Suppressor macrophage treated with lipopolysaccharide for 4 hours (primary cell): Measurements from ENCODE around the gene JOSD2.

Experiments used
- DNase-seq: peaks from one replicate; pipeline ENCODE4 v3.0.0-alpha.2; 2020

Gene JOSD2

DNA sequence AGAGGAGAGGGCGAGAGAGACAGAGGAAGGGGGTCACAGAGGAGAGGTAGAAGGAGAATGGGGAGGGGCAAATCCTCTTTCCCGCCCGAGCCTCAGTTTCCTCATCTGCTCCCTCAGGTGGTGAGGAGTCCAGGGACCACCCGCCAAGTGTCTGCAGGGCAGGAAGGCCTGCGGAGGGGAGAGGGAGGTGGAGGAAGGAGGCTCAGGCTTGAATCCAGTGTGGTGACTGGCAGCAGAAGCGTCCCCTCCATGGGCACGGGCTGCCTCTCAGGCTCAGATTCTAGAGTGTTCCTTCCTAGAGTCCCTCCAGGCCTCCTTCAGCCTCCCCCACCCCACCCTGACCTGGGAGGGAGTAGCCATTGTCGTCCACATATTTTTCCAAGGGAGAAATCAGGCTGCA, 17.8 kb downstream of the JOSD2 start:
- DNase-seq = no peak

DNA sequence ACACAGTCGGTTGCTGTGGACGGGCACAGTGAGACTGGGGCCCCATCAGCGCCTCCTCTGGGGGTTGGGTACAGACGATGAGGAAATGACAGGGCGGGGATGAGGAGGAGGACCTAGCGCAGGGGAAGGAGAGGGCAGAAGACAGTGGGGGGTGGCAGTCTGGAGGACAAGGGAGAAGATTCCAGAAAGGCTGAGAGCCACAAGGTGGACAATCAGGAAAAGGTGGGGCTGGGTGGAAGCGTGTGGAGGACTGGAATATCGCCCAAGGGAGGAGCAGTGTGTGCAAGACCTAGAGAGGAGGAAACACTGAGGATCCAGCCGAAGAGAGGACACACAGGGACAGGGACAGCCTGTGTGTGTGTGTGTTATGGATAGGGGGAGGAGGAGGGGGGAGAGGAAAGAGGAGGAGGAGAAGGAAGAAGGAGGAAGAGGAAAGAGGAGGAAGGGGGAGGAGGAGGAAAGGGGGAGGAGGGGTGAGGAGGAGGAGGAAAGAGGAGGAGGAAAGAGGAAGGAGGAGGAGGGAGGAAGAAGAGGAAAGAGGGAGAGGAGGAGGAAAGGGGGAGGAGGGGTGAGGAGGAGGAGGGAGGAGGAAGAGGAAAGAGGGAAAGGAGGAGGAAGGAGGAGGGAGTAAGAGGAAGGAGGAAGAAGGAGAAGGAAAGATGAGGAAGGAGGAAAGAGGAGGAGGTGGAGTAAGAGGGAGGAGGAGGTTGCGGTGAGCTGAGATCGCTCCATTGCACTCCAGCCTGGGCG, 18.5 kb downstream of the JOSD2 start:
- DNase-seq = no peak

- DNase-seq = no peak
These were observed 20.0 kb downstream of the JOSD2 start for GRCh38 chr19:50490991-50491472.

DNA sequence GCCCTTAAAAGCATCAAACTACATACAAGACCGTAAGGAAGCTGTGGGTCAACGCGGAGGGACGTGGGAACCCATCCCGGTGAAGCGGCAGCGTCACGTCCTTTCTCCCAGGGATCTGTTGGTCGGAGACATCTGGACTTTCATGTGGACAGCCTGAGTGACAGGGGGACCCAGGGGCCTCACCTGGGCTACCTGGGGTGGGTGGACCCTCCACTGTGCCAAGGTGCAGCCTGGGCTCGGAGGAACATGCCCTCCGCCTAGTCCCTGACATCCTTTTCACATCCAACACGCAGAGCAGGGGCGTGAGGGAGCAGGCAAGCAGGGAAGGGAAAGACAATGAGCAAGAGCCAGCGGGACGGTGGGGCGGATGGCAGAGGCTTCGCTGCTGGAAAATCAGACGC, 20.6 kb downstream of the JOSD2 start:
- DNase-seq = no peak

GRCh38 chr19:50489461-50490011, 21.5 kb downstream of the JOSD2 start:
- DNase-seq = peak; percentile 8

DNA sequence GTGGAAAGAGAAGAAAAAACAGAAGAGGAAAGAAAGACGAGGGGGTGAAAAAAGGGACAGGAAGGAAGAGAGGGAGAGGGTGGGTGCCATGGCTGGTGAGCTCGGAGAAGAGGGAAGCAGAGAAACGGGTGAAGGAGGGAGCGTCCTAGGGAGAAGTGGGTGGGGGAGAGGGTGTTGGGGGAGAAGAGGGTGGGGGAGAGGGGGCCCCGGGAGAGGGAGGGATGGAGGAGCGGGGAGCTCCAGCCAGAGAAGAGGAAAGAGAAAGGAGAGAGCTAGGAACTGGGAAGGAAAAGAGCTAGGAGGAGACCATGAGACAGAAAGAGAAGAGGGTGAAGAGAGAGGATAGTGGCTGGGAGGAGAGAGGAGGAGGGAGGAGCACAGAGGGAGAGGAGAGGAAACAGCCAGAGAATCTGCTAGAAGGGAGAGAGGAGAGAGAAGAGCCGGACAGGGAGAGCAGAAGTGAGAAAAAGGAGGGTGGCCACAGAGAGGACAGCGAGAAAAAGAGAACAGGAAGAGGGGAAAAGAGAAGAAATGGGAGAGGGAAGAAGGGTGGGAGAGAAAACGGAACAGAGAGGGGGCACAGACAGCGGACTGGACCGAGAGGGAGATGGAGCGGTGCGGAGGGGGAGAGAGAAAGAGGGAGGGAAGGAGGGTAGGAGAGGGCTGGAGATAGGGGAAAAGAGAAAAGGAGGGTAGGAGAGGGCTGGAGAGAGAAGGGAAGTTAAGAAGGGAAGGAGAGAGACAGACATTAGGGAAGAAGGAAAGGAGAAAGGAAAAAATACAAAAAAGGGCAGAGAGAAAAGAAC, 22.4 kb downstream of the JOSD2 start:
- DNase-seq = peak; percentile 21

- DNase-seq = peak; percentile 25
These were observed 24.0 kb downstream of the JOSD2 start for GRCh38 chr19:50486823-50487515.

DNA sequence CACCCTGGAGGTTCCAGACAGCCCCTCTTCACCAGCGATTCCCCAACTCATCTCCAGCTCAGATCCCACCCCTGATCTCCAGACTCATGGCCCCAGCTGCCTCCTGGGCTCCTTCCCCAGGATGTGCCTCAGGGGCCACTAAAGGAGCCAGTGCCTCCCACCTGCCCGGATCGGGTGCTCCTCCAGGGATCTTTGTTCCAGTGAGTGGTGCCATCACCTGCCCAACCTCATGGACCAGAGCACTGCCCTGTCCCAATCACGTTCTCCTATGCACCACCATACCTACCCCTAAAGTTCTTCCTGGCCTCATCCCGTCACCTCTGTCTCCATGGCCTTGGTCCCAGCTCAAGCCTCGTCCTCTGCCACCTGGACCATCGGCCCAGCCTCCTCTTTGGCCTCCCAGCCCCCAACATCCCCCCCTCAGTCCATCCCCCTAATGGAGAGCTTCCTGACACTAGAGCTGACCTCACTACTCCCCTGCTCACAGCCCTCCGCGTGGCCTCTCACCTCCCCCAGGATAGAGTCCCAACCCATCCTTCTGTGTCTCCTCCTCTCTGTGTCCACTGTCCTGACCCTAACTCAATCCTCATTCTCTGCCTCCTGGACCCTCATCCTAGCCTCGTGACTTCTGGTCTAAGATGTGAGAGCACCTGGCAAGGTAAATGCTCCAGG, 25.6 kb downstream of the JOSD2 start:
- no peak for DNase-seq

- DNase-seq = no peak
These were observed 28.1 kb downstream of the JOSD2 start for GRCh38 chr19:50482916-50483315.

GRCh38 chr19:50482271-50482855, 28.6 kb downstream of the JOSD2 start:
- DNase-seq = no peak

DNA sequence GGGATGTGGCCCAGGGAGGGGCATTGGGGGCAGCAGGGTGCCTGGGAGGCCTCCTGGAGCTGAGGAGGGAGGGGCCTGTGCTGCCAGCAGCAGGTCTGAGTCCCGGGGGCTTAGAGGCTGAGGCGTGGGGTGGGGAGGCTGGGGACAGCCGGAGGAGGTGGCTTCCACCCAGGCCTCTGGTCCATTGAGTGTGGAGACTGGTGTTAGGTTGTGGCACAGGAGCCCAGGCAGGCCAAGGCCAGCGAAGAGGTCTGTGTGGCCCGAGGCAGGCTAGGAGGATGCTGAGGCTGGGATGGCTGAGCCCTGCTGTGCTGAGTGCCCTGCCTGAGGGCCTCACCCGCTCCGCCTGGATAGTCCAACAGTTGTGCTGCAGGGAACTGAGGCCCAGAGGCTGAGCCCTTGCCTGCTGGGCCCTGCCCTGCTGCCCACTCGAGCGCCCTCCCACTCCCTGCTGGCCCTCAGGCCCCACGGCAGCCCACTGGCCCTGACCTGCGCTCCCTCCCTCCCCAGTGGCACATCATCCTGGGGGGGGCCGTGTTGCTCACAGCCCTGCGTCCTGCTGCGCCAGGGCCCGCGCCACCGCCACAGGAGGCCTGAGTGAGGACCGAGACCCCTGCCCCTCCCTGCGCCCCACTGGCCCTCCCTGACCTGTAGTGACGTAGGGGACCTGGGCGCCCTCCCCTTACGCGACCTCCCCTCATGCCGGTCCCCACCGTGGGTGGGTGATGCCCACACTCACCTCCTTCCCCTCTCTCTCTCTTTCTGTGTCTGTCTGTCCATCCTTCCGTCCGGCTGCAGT, 29.4 kb downstream of the JOSD2 start:
- no peak for DNase-seq

DNA sequence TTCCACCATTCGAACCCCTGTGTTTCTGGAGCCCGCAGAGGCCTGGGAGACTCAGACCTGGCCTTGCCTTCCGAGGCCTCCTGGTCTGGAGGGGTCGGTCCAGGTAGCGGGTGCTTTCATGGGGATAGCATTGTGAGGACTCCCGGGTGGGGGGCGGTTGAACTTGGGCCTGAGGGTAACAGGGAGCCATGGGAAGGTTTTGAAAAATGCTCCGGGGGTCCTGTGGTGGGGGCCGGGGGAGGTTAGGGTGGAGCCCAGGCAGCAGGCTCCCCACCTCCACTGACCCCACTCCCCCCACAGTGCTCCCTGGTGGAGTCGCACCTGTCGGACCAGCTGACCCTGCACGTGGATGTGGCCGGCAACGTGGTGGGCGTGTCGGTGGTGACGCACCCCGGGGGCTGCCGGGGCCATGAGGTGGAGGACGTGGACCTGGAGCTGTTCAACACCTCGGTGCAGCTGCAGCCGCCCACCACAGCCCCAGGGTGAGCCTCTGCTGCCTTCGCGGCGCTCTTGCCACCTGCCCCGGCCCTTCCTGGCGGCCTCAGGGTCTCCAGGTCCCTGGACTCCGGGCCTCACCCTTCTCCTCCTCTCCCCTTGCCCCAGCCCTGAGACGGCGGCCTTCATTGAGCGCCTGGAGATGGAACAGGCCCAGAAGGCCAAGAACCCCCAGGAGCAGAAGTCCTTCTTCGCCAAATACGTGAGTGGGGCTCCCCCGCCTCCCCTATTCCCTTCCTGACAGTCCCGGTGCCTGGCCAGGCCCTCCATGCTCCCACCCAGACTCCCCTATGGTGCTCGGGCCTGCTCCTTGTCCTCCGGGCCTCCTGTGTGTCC, 30.5 kb downstream of the JOSD2 start:
- DNase-seq = no peak

DNA sequence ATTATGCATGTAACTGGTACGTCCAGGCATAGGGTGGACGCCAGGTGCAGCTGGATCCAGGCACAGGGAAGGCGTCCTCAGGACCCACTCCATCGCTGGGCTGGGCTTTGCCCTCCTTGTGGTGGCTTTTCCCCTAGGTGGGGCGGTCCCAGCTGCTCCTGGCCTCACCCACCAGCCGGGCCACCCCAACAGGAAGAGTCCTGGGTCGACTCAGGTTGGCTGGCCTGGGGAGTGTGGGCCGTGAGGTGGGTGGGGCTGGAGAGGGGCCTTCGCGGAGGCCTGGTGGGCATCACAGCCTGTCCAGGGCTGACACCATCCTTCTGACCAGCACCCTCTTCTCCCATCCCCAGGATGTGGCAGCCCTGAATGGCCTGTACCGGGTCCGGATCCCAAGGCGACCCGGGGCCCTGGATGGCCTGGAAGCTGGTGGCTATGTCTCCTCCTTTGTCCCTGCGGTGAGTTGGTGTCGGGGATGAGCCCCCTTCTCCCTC, 31.2 kb downstream of the JOSD2 start:
- no peak for DNase-seq

DNA sequence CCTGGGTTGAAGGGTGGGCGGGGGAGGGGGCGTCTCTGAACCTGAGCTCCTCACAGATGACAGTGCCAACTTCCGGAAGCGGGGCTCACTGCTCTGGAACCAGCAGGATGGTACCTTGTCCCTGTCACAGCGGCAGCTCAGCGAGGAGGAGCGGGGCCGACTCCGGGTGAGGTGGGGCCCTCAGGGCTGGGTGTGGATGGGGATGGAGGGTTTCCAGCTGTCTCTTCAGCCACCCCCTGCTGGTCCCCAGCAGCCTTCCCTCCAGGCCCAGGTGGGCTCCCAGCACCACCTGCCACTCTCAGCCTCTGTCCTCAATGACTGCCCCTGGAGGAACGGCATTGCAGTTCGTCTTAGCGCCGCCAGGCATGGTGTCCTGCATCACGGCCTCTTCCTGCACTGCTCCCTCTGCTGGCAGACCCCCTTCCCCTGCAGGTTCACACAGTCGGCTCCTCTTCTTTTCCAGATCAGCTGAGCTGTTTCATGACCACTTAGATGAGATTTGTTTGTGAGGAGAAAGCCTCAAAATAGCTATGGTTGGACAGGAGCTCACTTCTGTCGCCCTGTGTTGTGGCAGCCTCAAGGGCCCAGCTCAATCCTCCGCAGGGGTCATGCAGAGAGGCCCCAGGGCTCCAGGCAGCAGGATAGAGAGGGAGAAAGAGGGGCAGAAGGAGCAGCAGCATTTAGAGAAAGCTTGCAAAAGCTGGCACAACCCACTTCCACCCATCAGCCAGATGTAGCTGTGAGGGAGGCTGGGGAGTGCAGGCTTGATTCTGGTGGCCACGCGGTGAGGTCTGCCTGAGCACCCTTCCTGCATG, 31.9 kb downstream of the JOSD2 start:
- no peak for DNase-seq

GRCh38 chr19:50477751-50478515, 33.1 kb downstream of the JOSD2 start:
- no peak for DNase-seq

DNA sequence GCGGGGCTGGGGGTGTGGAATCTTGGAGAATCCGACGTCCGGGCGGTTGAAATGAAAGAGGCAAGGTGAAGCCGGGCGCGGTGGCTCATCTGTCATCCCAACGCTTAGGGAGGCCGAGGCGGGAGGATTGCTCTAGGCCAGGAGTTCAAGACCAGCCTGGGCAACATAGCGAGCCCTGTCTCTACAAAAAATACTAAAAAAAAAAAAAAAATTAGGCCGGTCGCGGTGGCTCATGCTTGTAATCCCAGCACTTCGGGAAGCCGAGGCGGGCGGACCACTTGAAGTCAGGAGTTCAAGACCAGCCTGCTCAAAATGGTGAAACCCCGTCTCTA, 34.1 kb downstream of the JOSD2 start:
- no peak for DNase-seq

- peak; percentile 92 for DNase-seq
These were observed 34.6 kb downstream of the JOSD2 start, which contains the start of the genes EMC10 and GARIN5A for GRCh38 chr19:50476224-50476906. EMC10 (plus strand) TSS chr19:50476507; CDS start chr19:50476545, 38 bp downstream. GARIN5A (minus strand) TSS chr19:50476848; CDS start chr19:50476388, 460 bp downstream.

GRCh38 chr19:50475736-50476223, 35.2 kb downstream of the JOSD2 start:
- no peak for DNase-seq
